Iris pigment epithelial cell (primary cell): ENCODE measurements around the gene NFAT5.
A peak's percentile ranks its signal among the peaks of the same experiment; 100 is the strongest.

Experiments used
- DNase-seq: peaks from one replicate; pipeline ENCODE4 v3.0.0-alpha.2; 2011; ENCODE audit warnings: low read depth

NFAT5 gene

DNA sequence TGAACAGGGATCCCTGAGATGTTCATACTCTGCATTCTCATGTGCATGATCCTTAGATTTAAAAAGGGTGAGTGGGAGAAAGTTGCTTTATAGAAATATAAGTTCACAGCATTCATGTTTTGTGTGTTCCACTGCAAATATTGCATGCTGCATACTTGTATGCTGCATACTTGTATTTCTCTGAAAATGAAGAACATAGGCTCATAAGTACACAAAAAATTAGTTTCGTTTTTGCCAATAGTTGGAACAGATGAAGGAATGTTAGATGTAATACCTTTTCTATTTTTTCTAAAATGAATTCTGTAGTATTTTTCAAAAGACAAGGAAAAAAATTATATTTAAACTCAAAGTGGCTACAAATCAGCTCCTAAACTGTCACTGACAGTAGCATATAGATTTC lies 79.0 kb downstream of the NFAT5 start:
- no peak for DNase-seq

DNA sequence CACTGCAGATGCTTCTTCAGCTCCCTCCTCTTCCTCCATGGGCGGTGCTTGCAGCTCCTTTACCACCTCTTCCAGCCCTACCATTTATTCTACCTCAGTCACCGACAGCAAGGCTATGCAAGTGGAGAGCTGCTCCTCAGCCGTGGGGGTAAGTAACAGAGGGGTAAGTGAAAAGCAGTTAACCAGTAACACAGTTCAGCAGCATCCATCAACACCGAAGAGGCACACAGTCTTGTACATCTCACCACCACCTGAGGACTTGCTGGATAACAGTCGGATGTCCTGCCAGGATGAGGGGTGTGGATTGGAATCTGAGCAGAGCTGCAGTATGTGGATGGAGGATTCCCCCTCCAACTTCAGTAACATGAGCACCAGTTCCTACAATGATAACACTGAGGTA lies 81.3 kb downstream of the NFAT5 start:
- no peak for DNase-seq

DNA sequence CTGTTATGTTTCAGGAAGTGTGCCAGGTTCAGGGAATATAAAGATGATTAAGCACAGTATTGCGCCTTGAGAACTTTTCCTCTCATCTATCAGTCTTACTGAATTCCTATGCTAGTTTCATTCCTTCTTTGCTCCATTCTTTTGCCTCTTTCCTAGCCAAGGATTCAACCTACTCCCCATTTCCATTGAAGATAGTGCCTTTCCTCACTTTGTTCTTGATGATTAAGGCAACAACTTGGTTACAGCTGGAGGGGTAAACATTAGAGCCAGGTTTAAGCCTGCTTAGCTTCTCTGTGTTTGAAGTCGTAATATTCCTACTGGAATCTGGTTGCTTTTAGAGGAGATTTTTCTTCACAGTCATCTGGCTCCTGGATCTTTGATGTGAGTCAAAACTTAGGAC lies 85.5 kb downstream of the NFAT5 start:
- no peak for DNase-seq

DNA sequence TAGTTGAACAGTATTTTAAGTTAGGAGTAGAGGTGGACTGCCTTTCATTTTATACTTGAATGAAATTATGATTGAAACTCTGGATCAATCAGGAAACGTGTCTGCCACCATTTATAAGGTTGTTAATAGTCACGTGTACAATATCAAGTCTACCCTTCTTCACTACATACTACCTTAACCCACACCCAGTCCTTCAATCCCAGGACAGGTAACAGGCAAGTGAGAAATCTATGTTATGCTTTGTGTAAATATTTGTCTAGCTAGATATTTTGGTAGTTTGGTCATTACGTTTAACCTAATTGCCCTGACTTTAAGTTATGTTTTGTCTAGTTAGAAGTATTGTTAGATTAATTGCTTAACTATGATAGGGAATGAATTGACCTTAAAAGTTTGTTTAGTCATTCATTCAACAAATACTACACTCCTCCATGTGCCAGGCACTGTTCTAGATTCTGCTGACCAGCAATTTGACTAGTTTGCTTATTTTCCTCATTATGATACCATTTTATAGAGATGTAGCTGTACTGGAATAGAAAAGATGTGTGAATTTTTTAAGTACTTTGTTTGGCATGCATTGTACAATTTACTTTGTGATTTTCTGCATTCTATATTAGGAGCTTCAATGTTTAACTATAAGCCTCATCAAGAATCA lies 88.6 kb downstream of the NFAT5 start:
- DNase-seq, result no peak

DNA sequence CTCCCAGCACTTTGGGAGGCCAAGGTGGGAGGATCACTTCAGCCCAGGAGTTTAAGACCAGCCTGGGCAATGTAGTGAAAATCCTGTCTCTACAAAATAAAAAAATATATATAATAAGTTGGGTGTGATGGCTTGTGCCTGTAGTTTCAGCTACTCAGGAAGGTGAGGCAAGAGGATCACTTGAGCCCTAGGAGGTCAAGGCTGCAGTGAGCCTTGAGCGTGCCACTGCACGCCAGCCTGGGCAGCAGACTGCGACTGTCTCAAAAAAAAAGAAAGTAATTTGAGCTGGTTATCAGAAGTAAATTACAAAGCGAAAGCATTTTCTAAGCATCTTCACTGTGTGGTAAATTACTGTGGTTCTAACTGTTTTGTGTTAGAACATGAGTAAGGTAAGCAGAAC lies 94.4 kb downstream of the NFAT5 start:
- no peak for DNase-seq

DNA sequence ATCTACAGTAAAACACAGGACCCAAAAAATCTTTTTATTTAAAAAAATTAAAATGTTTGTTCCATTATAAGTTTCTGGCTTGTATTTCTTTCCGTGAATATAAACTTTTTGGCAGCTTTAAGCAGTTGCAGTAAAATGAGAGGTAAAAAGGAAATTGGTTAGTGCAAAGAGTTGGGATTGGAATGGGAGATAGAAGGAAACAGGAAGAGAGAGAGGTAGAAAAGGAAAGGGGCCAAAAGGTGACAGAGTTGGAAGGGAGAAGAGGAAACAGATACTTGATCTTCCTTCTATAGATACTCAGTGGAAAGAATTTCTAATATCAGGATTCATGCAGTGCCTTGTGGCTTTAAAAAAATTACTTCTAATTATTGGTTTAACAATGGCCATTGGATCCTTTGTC lies 97.1 kb downstream of the NFAT5 start:
- DNase-seq, result no peak

DNA sequence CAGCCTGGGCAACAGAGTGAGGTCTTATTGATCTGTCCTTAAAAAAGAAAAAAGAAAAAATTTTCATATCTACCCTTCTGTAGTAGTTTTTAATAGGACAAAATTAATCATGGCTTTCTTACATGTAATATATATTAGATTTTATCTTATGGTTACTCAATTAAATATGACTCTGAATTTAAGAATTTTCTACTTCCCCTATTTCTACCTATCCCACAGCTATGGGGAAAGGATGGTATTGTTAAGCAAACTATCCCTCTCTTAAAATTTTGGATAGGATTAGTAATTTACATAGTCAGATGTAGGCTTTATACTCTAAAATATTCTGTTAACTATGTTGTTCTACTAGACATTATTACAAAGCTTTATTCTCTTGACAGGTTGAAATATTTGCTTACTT lies 98.1 kb downstream of the NFAT5 start:
- no peak for DNase-seq

DNA sequence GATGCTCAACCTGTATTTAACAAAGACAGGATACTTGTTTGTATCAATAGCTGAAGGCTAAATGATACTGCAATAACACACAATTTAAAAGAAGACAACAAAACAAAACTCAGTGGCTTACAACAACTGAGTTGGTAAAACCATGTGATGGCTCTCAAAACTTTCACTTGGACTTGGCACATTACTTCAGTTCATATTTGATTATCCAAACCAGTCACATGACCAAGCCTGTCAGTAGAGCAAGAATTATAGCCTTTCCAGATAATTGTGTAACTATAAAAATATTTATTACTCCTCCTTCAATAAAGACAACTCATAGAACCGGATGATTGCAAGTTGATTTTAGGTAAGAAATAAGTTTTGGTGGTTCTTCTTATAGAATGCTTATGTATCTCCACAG lies 103.8 kb downstream of the NFAT5 start:
- peak; percentile 5 for DNase-seq

DNA sequence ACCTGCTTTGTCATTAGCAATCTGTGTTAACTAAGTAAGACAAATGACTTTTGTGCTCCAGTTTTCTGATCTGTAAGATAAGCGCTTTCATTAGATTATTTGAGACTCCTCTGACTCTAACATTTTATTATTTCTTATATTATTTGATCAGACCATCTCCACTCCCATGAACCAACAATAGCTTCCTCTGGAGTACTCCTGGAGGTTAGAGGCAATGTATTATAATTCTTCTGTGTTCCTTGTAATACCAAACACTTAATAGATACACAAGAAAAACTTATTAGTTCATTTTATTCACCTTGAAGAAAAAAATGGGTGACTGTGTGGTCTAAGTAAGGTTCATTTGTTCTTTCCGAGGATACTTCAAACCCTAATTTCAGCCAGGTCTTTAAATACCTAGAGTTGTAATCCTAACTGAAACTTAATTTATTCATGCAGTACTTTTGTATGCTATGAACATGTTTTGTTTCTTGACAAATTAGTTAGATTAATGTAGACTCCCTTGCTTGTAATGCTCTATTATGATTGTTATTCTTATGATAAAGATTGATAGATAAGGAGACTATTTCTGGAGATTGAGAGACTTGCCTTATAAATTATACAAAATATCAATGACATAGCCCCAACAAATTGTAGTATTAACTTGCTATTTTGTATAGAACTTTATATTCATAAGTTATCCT lies 106.7 kb downstream of the NFAT5 start:
- no peak for DNase-seq

DNA sequence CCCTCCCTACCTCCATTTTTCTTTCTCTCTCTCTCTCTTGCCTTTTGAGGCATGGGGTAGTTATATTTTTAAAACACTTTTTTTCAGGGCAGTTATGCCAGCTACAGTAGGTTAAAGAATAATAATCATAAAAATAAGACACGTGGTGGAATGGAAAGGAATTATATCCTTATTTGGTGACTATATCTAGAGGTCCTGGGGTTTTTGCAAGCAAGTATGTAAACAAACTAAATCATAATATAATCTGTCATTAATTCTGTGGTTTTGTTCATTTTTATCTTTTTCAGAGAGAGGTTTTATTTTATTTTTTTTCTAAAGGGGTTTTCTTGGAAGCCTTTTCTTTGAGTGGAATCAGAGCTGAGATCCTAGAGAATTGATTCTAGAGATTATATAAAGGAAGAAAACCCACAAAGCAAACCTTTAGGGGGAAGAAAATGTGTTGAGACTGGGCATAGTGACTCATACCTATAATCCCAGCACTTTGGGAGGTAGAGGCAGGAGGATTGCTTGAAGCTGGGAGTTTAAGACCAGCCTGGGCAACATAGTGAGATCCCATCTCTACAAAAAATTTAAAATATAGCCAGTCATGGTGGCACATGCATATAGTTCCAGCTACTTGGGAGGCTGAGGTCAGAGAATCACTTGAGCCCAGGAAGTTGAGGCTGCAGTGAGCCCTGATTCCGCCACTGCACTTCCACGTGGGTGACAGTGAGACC lies 107.4 kb downstream of the NFAT5 start:
- DNase-seq, result peak; percentile 10

DNA sequence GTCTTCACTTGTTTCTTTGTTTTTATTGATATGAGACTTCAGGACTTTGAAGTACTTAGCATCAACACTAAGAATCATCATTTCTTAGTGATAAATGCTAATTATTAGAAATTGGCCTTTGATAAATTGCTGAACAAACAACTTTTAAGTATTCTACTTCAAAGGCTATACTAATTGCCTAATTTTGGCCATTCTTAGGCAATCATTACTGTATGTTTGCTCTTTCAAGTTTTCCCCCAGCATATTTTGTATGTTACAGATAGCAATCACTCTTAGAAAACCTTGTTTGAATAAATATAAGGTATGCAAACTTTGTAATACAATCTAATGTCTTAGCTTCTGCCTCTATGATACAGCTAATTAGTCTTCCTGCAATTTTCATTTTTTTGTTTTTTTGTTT lies 114.6 kb downstream of the NFAT5 start:
- peak; percentile 7 for DNase-seq

DNA sequence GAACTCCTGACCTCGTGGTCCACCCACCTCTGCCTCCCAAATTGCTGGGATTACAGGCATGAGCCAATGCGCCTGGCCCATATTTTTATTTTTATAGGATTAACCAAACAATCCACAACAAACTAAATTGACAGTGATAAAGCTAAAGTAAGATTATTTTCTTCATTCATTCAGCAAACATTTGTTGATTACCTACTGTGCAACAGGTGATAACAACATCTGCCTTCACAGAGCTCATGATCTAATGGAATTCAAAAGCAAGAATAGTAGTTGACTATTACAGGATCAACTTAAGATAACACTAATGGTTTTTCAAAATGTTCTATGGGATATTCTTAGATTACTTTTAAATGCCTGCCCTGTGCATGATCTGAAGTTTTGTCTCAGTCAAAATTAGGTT lies 122.8 kb downstream of the NFAT5 start:
- DNase-seq, result no peak

DNA sequence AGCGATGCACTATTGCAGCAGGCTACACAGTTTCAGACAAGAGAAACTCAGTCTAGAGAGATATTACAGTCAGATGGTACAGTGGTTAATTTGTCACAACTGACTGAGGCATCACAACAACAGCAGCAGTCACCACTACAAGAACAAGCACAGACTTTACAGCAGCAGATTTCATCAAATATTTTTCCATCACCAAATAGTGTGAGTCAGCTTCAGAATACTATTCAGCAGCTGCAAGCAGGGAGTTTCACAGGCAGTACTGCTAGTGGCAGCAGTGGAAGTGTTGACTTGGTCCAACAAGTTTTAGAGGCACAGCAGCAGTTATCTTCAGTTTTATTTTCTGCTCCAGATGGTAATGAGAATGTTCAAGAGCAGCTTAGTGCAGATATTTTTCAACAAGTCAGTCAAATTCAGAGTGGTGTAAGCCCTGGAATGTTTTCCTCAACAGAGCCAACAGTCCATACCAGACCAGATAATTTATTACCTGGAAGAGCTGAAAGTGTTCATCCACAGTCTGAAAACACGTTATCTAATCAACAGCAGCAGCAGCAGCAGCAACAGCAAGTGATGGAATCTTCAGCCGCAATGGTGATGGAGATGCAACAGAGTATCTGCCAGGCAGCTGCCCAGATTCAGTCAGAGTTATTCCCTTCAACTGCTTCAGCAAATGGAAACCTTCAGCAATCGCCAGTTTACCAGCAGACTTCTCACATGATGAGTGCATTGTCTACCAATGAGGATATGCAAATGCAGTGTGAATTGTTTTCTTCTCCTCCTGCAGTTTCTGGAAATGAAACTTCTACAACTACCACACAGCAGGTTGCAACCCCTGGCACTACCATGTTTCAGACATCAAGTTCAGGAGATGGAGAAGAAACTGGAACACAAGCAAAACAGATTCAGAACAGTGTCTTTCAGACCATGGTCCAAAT lies 126.5 kb downstream of the NFAT5 start:
- DNase-seq, result peak; percentile 74

DNA sequence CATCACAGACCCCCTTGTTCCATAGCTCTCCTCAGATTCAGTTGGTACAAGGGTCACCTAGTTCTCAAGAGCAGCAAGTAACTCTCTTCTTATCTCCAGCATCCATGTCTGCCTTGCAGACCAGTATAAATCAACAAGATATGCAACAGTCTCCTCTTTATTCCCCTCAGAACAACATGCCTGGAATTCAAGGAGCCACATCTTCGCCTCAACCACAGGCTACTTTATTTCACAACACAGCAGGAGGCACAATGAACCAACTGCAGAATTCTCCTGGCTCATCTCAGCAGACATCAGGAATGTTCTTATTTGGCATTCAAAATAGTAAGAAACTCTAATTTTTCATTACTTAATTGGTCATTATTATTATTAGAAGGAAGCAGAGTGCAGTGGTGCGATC lies 128.2 kb downstream of the NFAT5 start:
- DNase-seq, result peak; percentile 15

DNA sequence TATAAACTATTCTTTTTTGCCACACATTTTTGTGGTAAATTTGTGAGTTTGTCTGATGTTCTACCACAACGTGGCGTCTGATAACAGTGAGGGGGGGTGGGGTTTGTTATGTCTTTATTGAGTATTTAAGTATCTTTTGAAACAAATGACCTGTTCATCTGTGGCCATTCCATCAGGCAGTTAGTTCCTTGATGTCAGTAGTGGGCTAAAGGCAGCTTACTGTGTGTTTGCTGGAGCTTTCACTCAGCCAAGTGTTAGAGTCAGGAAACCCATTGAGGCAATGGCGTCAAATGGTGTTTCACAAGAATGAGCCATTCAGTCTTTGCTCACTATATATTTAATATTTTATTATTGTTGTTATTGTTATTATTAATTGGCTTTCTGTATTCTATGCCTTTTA lies 132.6 kb downstream of the NFAT5 start:
- no peak for DNase-seq

DNA sequence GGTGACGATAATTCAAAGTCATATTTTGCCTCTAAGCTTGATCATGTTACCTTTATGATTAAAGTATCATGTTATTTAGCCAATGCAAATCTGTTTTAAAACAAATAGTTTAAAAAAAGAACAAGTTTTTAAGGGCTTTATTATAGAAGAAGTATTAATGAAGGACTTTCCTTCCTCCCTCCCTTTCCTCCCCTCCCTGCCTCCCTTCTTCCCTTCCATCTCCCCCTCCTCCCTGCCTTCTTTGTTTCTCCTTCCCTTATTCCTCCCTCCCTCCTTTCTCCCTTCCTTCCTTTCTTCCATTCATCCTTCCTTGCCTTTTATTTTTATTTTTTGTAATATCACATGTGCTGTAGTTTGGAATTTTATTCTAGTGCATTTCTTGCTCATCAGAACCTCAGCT lies 134.1 kb downstream of the NFAT5 start:
- no peak for DNase-seq

DNA sequence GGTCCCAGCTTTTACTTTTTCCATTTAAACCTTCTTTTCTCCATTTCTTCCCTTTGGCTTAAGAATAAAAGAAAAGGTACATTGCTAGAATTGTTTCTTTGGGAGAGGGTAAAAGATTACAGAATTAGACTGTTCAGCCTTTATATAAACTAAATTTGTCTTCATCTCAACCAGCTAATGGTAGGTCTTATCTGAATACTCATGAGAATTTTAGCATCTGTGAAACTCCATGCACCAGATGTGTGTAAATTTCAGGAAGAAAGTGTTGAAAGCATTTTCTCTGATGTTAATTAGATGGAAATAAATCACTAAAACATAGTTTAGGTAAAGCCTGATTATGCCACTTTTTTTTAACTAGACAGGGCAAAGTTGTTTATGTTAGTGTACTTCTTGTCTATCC lies 135.7 kb downstream of the NFAT5 start:
- no peak for DNase-seq

DNA sequence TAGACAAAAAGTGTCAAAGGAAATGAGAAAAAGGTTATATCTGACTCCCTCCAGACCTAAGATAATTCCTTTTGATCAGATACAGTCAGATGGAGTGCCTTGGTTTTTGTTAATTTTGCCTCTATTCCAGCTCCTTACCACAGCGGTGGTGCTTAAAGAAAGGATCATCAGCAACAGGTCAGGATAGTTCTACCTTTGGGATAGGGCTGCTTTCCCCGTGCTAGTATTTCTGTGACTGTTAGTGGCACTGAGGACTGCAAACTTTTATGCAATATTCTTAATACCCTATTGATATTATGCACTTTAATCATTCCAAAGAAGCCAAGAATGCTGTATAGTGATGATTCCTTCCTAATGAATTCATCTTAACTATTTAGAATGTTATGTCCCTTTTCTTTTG lies 136.1 kb downstream of the NFAT5 start:
- no peak for DNase-seq

DNA sequence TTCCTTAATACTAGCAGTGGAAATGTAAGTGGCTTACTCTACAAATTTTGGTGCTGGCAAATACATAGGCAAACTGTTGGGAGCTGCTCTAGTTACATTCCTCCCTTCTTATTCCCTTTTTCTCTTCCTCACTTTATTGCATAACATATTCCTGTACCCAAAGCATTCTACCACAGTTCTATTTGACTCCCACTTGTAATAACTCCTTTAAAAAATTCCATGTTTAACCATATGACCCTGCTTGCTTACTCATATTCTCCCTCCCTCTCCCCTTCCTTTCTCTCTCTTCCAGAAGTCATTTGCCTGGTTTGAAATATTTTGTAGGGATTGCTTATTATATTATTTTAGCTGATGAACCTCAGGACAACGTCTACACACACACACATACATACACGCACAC lies 137.9 kb downstream of the NFAT5 start:
- DNase-seq, result peak; percentile 41

DNA sequence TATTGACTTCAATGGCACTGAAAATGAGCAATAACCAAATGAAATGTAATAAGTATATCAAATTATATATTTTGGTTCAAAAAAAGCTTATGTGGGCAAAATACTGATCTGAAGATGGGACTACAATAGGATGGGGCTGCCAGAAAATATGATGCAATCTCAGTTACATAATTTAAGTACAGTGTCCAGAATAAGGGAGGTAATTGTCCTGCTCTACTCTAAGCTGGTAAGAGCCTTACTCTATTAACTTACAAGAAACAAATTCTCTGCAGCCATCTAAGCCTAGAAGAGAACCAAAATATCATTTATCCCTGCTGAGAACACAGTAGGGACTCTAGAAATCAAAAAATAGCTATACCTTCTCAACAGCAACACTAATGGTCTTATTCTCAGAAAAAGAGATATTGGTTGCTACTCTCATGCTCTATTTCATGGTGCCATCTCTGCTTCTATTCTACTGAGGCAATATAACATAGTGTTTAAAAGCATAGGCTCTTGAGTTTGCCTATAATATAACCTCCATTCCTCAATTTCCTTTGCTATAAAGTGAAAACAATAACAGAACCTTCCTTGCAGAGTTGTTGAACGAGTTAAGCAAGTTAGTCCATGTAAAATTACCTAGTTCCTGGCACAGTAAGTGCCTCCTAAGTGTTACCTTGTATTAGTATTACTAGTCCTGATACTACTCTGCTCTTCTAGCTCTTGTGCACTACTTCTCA lies 140.6 kb downstream of the NFAT5 start:
- peak; percentile 40 for DNase-seq

DNA sequence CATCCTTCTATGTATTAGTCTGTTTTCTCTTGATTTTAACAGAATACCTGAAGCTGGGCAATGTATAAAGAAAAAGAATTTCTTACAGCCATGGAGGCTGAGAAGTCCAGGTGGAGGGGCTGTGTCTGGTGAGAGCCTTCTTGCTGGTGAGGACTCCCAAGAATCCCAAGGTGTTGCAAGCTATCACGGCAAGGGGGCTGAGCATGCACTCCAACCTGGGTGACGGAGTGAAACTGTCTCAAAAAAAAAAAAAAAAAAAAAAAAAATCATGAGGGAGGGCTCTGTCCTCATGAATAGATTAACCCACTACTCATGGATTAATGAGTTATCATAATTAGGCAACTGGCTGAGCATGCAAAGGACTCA lies 141.2 kb downstream of the NFAT5 start:
- DNase-seq, result no peak
